HFF-Myc (cell line): ENCODE measurements around the gene PRELP.

Experiments
- DNase-seq: peaks from one replicate; pipeline ENCODE4 v3.0.0-alpha.2; 2011; ENCODE audit warnings: low read depth; ENCODE audit errors: extremely low read depth
- H3K4me3 ChIP-seq: replicated peaks from 2 replicates; pipeline ENCODE4 v1.5.1; 2011; ENCODE audit warnings: low read depth, mild to moderate bottlenecking, control low read depth, low read length
- CTCF ChIP-seq: IDR thresholded peaks from 2 replicates; pipeline ENCODE4 v1.5.1; 2012; ENCODE audit warnings: mild to moderate bottlenecking, low read depth, low read length, control low read depth; ENCODE audit errors: missing control alignments

Gene PRELP

GRCh38 chr1:203528976-203529835 lies 53.6 kb downstream of the PRELP start:
- H3K4me3 ChIP-seq, result no peak overlapping the region
- DNase-seq, result no peak
- no peak for TF ChIP-seq CTCF

- DNase-seq, result no peak
Measured at GRCh38 chr1:203531063-203531462, 55.5 kb downstream of the PRELP start.

GRCh38 chr1:203534012-203534411 lies 58.4 kb downstream of the PRELP start:
- TF ChIP-seq CTCF, result no peak
- DNase-seq, result no peak
- no peak overlapping the region for H3K4me3 ChIP-seq

More at GRCh38 chr1:203531063-203531462, 55.5 kb downstream of the PRELP start:
- no peak overlapping the region for H3K4me3 ChIP-seq
- TF ChIP-seq CTCF, result no peak

- peak; percentile 58 for DNase-seq
- H3K4me3 ChIP-seq, result no peak overlapping the region
- no peak for TF ChIP-seq CTCF
Measured at GRCh38 chr1:203534526-203534925, 58.9 kb downstream of the PRELP start.

- TF ChIP-seq CTCF, result no peak
- no peak overlapping the region for H3K4me3 ChIP-seq
- no peak for DNase-seq
Measured at GRCh38 chr1:203536575-203536974, 61.0 kb downstream of the PRELP start.

GRCh38 chr1:203536980-203537455 lies 61.4 kb downstream of the PRELP start:
- H3K4me3 ChIP-seq, result no peak overlapping the region
- no peak for TF ChIP-seq CTCF
- no peak for DNase-seq
